Nucleus accumbens (tissue), 56 donors: Measurements from ENCODE around the gene TMEM131L.
"Not testable (repeated sequence)": the region's sequence is repeated elsewhere in the genome, so short reads cannot be mapped to it uniquely, and the experiment has no call there.

Experiments
- DNase-seq, 56 donors: peaks; one replicate each; lab custom pipeline; 2025; lab: John Stamatoyannopoulos, UW

The TMEM131L gene

GRCh38 chr4:153603835-153604234 is 137.7 kb downstream of the TMEM131L start:
- no peak for DNase-seq

- DNase-seq, result not testable (repeated sequence)
These were observed 142.9 kb downstream of the TMEM131L start for GRCh38 chr4:153609070-153609469.

GRCh38 chr4:153610623-153611376 is 144.6 kb downstream of the TMEM131L start:
- no peak for DNase-seq

GRCh38 chr4:153611679-153612078 is 145.5 kb downstream of the TMEM131L start:
- DNase-seq, result no peak

GRCh38 chr4:153612878-153613277 is 146.7 kb downstream of the TMEM131L start:
- DNase-seq, result no peak

- DNase-seq, result no peak
These were observed 149.9 kb downstream of the TMEM131L start for GRCh38 chr4:153616006-153616555.

GRCh38 chr4:153618833-153619232 is 152.7 kb downstream of the TMEM131L start:
- no peak for DNase-seq

GRCh38 chr4:153619811-153620210 is 153.7 kb downstream of the TMEM131L start:
- DNase-seq, result no peak

- DNase-seq, result no peak
These were observed 154.2 kb downstream of the TMEM131L start for GRCh38 chr4:153620352-153620751.

- DNase-seq, result no peak
These were observed 155.9 kb downstream of the TMEM131L start for GRCh38 chr4:153622093-153622492.

GRCh38 chr4:153622778-153623240 is 156.6 kb downstream of the TMEM131L start:
- no peak for DNase-seq

GRCh38 chr4:153623491-153623890 is 157.3 kb downstream of the TMEM131L start:
- DNase-seq, result no peak

GRCh38 chr4:153628796-153629315 is 162.7 kb downstream of the TMEM131L start:
- DNase-seq, result no peak

- no peak for DNase-seq
These were observed 163.6 kb downstream of the TMEM131L start for GRCh38 chr4:153629776-153630175.

GRCh38 chr4:153634738-153635353 is 168.7 kb downstream of the TMEM131L start:
- no peak for DNase-seq

- DNase-seq, result no peak
These were observed 169.7 kb downstream of the TMEM131L start for GRCh38 chr4:153635846-153636245.

- DNase-seq, result no peak
These were observed 171.0 kb downstream of the TMEM131L start for GRCh38 chr4:153637201-153637600.

- no peak for DNase-seq
These were observed 171.9 kb downstream of the TMEM131L start for GRCh38 chr4:153638011-153638410.

- DNase-seq, result no peak
These were observed 172.8 kb downstream of the TMEM131L start for GRCh38 chr4:153638999-153639398.

GRCh38 chr4:153639833-153640802 is 174.0 kb downstream of the TMEM131L start:
- peak in 1 of 56 donors; percentile 4 for DNase-seq
